ENCODE measurements around the gene S100A2. TPM values are rescaled to one million over a fixed set of nuclear protein-coding genes. Genes with fewer than 3 reads are reported as not detected.

The S100A2 gene
- total RNA-seq, 1 donor from 2014 or later = not detected

- peak overlapping the region in 1 of 2 donors; percentile 68 for H3K4me3 ChIP-seq
- no peak for DNase-seq (ENCODE audit: low spot score in 2 of 2)
Measured at GRCh38 chr1:153546371-153546770, 19.3 kb downstream of the S100A2 start.

DNA sequence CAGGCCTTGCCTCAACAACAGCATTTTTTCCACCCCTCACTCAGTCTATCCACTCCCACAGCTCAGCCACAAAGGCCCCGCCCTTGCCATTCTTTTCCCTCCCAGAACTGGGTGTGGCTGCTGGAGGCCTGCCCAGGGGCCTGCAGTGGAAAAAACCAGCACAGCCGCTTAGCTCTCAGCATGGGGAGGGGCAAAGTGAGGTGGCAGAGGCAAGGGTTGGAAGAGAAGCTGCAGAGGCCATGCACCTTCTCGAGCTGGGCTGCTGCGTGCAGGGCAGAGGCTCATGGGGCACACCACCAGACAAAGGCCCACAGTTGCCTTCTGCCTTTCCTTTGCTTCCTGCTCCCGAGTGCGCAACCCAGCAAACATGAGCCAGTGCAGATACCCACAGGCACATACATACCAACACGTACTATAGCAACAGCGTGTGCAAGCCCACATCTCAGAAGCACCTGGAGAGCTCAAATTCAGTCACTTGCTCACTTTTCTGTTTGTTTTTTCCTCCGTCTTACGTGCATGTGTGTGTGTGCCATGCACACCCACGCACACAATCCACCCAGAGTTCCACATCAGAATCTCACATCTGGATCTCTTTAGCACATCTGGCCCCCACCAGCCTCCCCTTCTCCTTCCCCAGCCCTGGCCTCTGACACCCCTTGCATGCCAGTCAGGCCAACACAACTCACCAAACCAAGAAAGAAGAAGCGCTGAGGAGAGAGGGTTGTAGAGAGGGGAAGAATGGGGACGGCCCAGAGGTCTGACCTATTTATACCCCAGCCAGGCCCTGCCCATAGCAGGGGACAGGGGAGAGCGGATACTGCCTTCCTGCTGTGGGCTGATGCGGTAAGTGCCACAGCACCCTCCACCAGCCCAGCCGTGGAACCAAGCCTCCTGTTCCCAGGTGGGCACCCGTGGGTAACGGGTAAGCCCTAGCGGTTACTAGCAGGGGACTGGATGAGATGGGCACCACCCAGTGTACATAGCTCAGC, 20.3 kb downstream of the S100A2 start, which contains the start of gene S100A4:
TSS of gene S100A4 (minus strand) at position 740 of the 989 bp plus-strand sequence. CDS start 1,012 bp downstream, outside the sequence.
- peak; percentile 84 to 97 for DNase-seq (ENCODE audit: low spot score in 2 of 2)
- TF ChIP-seq, protein P1, sequence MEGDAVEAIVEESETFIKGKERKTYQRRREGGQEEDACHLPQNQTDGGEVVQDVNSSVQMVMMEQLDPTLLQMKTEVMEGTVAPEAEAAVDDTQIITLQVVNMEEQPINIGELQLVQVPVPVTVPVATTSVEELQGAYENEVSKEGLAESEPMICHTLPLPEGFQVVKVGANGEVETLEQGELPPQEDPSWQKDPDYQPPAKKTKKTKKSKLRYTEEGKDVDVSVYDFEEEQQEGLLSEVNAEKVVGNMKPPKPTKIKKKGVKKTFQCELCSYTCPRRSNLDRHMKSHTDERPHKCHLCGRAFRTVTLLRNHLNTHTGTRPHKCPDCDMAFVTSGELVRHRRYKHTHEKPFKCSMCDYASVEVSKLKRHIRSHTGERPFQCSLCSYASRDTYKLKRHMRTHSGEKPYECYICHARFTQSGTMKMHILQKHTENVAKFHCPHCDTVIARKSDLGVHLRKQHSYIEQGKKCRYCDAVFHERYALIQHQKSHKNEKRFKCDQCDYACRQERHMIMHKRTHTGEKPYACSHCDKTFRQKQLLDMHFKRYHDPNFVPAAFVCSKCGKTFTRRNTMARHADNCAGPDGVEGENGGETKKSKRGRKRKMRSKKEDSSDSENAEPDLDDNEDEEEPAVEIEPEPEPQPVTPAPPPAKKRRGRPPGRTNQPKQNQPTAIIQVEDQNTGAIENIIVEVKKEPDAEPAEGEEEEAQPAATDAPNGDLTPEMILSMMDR (IDR thresholded peaks at IDR 0.05) = no peak
- intact Hi-C loops (cut with DNase I) = loop anchor here (1.0 kb wide), 1 partner anchor 9 kb away; no protein-coding TSS in a partner anchor
- Histone ChIP-seq H3K27ac (peak within 1 kb of the TSS; percentile 90 to 92), H3K4me1 (peaks cover 48 to 73% of the 10 kb centered on the region in 2 donors), H3K4me3 (peak within 1 kb of the TSS; percentile 47 to 68), H3K9me3 (no peaks in the 10 kb centered on the region), H3K27me3 (no peaks in the 10 kb centered on the region), H3K36me3 (peaks cover 0 to 3% of the 10 kb centered on the region in 2 donors)

More at GRCh38 chr1:153546371-153546770, 19.3 kb downstream of the S100A2 start:
- Histone ChIP-seq H3K4me1 (peaks cover 48 to 77% of the 10 kb centered on the region in 2 donors), H3K36me3 (peaks cover 0 to 3% of the 10 kb centered on the region in 2 donors), H3K9me3 (no peaks in the 10 kb centered on the region), H3K27ac (peak overlapping the region; percentile 90 to 92), H3K27me3 (no peaks in the 10 kb centered on the region)
- intact Hi-C loops (cut with DNase I) = no loop called here
- TF ChIP-seq, protein P1 (IDR thresholded peaks at IDR 0.05) = no peak

- H3K9me3 ChIP-seq = no peaks in the 10 kb centered on the region
- H3K27ac ChIP-seq = peak overlapping the region; percentile 90 to 92
- no peak for DNase-seq (ENCODE audit: low spot score in 2 of 2)
- peaks cover 0 to 3% of the 10 kb centered on the region in 2 donors for H3K36me3 ChIP-seq
- TF ChIP-seq, protein P1 (IDR thresholded peaks at IDR 0.05) = no peak
- peaks cover 41 to 65% of the 10 kb centered on the region in 2 donors for H3K4me1 ChIP-seq
- peak overlapping the region; percentile 47 to 68 for H3K4me3 ChIP-seq
- intact Hi-C loops (cut with DNase I) = loop anchor here (1.0 kb wide), 1 partner anchor 8 kb away; no protein-coding TSS in a partner anchor
- H3K27me3 ChIP-seq = no peaks in the 10 kb centered on the region
Measured at GRCh38 chr1:153544453-153545066, 21.1 kb downstream of the S100A2 start.

GRCh38 chr1:153543736-153544135, 21.9 kb downstream of the S100A2 start:
- TF ChIP-seq, protein P1 (IDR thresholded peaks at IDR 0.05) = no peak
- Histone ChIP-seq H3K9me3 (no peaks in the 10 kb centered on the region), H3K27me3 (no peaks in the 10 kb centered on the region), H3K27ac (peak overlapping the region; percentile 90 to 92), H3K4me1 (peaks cover 35 to 58% of the 10 kb centered on the region in 2 donors), H3K36me3 (peaks cover 0 to 3% of the 10 kb centered on the region in 2 donors), H3K4me3 (peak overlapping the region; percentile 47 to 68)
- DNase-seq (ENCODE audit: low spot score in 2 of 2) = no peak
- intact Hi-C loops (cut with DNase I) = no loop called here

DNA sequence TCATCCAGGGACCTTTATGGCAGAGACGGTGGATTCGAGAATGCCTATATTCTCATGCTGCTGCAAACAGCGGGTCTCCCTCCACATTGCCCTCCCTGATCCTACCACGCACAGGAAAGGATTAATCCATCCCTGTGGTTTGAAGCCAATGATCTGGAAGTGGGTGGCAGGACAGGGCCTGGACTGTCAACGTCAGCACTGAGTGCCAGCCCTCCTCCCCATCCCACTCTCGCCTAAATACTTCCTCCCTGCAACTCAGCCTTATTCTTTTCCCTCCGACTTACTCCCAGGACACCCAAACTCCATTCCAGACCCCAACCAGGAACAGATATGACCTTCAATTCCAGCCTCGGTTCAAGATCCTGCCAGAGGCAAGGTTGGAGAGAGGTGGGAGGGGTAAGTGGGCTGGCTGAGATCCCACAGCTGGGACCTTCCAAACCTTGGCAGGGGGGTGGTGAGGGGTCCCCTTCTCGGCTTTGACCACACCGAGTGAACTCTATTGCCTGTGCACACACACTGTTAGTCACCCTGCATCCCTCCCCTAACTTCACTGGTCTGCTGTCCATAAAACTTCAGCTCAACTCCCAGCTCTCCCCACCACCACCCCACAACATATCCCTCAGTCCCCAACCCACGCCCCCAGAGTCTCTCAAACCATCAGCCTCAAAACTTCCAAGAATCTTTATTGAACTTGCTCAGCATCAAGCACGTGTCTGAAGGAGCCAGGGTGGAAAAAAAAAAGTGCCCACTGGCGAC, 22.5 kb downstream of the S100A2 start:
- Histone ChIP-seq H3K27me3 (no peaks in the 10 kb centered on the region), H3K4me3 (peak overlapping the region in 1 of 2 donors; percentile 68), H3K36me3 (peaks cover 0 to 3% of the 10 kb centered on the region in 2 donors), H3K9me3 (no peaks in the 10 kb centered on the region), H3K27ac (peak overlapping the region; percentile 90 to 92), H3K4me1 (peaks cover 29 to 52% of the 10 kb centered on the region in 2 donors)
- DNase-seq (ENCODE audit: low spot score in 2 of 2) = no peak
- intact Hi-C loops (cut with DNase I) = no loop called here
- TF ChIP-seq, protein P1 (IDR thresholded peaks at IDR 0.05) = no peak

Measured in ascending aorta (tissue), 2 donors.